Stimulated activated CD4-positive, alpha-beta T cell treated with anti-CD3 and anti-CD28 coated beads, Interleukin-2, amount 100 ng/mL, for 24 hours (primary cell): ENCODE measurements around the gene AGPAT4.

Experiments used
- DNase-seq, 2 donors: peaks; one replicate each; pipeline ENCODE4 v3.0.0-alpha.2; 2020

The AGPAT4 gene

DNA sequence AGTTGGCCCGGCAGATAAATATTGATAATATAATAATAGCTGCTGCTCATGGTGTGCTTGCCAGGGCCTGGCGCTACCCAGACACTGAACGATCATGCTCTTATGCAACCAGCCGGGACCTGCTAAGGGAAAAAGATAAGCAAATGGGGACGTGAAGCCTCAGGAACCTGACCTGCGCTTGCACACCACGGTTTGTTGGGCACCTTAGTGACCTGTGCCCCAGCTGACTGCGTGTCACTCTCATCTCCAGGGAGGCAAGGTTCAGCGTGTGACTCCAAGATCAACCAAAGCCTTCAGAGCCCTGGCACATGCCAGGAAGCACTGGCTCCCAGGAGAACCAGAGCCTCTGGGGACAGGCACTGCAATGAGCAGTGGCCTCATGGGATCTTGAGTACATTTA, 111.1 kb downstream of the AGPAT4 start:
- DNase-seq: no peak

DNA sequence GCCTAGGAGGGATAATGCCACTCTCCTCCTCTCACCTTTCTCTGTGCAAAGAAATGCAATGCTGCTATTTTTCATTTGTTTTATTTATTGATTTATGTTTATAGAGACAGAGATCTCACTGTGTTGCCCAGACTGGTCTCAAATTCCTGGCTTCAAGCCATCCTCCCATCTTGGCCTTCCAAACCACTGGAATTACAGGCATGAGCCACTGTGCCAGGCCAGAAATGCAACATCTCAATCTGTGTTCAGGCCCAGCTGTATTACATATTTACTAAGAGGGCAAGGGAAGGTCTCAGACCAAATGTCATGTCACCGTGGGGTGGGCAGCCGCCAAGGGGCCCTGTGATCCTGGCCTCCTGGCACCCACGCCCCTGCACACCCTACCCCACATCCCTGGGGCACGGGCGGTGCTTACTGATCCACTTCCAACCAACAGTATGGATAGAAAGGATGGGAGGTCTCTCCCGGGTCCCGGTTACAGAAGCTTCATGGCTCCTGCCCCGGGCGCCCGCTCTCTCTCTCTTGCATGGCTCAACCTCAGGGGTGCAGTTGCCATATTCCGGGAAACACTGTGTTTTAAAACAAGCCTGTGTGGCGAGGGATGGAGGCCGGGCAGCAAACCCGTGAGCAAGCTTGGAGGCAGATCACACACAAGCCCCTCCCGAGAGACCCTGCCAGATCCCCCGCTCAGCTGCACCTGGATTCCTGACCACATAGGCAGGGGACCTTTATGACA, 111.8 kb downstream of the AGPAT4 start:
- no peak for DNase-seq

DNA sequence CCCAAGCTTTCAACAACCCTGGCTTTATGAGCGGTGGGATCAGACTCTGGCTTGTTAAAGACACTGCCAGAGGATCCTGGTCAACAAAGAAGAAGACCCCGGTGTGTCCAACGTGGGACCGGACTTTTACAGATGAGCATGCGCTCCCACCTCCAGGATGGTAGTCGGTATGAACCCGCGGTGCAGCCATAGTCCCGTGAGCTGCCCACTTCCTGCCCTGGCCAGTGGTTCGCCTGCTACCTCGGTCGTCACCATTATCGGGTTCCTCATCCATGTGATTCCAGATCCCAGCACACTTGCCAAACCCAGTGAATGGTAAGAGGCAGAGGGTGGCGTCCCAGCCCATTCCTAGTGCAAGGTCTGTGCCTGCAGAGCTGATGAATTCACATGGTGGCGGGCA, 112.7 kb downstream of the AGPAT4 start:
- no peak for DNase-seq

DNA sequence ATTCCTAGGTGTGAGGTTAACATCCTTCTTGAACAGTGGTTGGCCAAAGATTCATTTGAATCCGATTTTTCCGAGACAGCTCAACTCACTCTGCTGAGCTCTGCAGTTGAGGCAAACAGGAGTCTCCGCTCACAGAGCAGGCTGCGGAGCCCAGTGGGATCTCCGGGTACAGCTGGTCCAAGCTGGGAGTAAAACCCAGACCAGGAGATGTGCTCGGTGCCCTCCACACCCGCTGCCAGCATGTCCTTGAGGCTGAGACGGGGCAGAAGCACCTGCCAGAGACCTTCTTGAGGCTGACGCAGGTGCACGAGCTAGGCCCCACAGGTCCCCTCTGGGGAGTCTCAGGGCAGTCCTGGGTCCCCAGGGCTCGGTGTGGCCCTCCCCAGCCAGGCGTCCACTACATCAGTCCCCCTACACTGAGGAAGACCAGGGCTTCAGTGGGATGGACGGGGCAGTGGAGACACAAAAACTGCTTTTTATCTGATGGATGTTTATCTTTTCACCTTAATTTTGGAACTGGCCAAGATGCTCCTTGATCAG, 119.0 kb downstream of the AGPAT4 start:
- DNase-seq: no peak

DNA sequence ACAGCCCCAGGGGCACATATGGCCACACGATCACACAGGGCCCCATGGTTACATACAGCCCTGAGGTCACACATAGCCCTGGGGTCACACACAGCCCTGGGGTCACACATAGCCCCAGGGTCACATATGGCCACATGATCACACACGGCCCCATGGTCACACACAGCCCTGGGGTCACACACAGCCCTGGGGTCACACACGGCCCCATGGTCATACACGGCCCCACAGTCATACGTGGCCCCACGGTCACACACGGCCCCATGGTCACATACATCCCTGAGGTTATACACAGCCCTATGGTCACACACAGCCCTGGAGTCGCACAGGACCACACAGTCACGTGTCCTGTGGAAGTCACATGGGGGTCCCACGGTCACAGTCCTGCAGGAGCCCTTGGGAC, 120.1 kb downstream of the AGPAT4 start:
- DNase-seq: no peak

DNA sequence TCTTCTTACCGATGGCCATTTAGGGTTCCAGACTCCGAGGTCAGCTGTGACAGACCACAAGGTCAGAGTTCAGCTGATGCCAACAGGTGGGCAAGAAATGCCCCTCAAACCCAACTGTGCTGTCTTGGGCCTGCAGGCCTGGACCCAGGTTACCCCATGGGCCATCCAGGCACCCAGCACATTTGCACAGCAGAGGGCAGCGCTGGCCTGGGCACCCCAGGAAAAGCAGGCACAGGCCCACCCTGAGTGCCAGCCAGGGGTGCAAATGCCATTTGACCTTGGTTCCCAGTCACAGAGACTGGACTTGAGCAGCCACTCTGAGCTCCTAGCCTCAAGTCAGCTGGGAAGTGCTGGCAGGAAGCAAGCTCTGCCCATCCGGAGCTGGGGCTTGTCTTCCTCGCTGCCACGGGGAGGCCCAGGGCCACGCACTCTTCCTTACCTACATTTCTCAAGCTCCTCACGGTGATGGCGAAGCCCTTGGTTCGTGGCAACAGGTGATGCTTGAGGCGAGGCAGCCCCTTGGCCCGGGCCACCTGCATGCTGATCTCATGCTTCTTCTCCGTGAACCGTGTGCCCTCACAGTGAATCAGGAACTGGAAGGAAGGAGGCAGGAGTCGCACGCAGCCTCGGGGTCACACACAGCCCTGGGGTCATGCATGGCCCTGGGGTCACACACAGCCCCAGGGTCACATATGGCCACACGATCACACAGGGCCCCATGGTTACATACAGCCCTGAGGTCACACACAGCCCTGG, 120.8 kb downstream of the AGPAT4 start:
- DNase-seq: peak in 1 of 2 donors; percentile 13

DNA sequence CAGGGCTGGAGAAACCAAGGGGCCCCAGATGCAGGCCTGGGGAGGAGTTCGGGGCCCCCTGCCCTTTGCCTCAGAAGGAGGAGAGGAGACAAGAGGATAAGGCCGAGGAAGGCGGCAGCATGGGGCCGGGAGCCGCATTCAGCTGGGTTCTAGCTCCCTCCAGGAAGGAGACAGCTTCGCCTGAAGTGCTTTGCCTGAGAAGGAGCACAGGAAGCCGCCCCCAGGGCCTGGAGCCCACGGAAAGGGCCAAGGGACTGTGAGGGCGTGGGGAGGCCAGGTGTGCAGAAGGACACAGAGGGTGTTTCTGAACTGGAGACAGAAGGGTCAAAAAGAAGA, 121.4 kb downstream of the AGPAT4 start:
- no peak for DNase-seq

DNA sequence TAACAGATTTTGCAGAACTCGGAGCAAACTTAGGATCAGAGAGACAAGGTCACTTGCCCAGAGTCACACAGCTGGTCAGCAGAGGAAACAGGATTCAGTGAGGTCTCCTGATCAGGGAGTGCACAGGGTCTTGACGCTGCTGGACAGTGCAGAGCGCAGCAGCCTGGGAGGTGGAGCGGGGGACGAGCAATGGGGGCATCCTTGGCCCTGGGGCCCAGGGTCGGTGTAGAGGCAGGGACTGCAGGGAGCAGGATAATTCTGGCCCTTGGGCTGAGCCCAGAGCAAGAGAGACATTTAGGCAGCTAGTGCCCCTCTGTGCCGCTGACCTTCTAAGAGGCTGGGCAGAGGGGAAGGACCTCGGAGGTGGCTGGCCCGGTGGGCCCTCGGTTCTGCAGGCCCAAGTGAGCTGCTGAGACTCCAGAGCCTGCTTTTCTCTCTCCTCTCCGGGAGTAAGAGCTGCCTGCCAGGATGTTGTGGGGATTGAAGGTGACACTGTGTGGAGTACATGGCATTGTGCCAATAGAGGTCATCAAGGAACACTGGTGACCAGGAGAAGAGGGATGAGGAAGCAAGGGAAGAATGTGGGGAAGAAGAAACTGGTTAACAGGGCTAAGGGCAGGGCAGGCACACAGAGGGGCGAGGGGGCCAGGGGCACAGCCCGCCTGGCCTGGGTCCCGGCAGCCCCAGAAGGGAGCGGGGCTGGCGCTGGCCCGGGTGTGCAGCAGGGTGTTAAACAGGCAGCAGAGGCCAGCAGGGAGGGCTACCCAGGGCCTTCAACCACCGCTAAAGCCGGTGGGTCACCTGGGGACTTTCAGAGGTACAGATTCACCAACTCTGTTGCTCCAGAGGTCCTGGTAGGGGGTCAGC, 122.0 kb downstream of the AGPAT4 start:
- no peak for DNase-seq

DNA sequence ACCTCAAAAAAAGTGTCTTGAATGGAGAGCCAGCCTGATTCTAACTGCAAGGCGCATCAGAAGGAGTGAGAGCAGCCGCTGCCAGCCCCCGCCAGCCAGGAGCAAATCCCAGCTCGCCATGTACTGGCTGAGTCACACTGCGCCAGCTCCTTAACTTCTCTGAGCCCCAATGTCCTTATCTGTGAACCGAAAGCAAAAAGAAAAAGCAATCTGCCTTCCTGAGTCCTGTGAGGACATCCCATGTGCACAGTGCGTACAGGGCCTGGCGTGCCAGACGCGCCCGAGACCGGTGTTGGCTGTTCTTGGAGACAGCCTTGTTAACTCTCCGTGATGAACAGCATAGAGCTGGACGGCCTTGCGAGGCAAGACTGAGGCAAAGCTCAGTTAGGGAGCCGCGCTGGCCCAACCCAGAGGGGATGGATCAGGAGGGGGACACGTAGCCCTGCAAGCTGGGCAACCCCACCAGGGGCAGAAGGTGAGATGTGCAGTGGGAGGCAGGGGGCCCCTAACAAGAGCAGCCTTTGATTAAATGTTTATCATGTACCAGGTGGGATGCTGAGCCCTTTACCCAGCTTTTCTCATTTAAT, 122.7 kb downstream of the AGPAT4 start:
- DNase-seq: no peak

DNA sequence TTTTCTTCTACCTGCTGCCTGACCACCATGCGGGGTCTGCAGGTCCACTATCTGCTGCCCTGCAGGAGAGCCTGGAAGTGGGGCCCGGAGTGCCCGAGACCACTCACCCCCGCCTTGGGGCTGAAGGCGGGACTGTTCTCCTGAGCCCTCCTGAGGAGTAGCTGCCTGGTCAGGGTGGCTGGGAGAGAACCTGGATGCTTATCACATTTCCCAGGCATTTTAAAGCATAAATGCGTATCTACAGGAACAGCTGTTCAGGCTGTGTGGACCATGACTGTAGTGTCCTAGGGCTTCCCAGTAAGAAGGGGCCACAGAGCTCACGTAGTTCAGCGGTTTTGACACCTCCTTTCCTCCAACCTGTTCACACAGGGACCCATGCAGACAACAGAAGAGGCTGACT, 123.3 kb downstream of the AGPAT4 start:
- no peak for DNase-seq

DNA sequence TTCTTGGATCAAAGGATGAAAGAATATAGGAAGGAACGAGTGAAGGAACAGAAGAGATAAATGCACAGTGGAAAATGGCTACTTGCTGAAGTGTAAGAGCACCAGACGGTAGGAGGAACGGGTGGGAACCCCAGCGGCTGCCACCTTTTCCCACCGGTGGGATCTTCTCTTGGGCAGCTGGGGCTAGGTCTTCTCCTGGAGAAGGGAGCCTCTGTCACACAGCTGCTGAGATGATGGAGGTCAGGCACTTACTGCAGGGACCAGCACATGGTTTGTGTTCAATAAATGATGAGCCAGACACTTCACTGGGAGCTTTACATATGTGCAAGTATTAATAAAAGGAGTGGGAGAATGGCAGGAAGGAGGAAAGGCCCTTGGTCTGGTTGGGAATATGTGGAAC, 123.7 kb downstream of the AGPAT4 start:
- DNase-seq: no peak

DNA sequence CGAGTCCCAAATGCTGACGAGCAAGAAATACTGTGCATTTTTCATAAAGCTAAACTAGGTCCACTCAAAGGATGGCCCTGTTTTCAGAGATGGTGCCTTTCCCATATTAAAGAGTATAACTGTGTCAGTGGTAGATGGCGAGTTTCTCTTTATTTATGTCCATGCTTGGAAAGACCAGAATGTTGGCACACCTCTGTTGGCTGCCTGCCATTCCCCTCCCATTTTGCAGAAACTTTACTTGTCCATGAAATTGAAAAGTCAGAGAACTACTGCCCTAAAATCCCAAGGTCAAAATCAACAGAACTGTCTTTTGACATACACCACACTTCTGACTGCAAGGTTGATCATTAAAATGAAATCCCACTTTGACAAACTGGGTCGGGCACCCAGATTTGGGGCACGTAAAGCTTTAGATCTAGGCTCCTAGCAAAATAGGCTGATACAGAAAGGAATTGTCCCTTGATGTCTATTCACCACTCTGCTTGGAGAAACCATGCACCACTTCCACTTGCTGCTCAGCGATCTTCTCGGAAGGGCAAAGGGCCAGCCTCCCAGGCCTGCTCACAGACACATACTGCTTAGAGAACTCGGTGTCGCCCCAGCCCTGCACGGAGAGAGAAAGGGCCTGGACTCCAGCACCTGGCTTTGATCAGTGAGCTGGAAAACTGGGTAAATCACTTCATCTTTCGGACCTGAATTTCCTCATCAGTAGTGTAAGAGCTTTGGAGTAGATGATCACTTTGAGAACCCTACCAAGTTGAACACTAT, 130.0 kb downstream of the AGPAT4 start:
- no peak for DNase-seq

DNA sequence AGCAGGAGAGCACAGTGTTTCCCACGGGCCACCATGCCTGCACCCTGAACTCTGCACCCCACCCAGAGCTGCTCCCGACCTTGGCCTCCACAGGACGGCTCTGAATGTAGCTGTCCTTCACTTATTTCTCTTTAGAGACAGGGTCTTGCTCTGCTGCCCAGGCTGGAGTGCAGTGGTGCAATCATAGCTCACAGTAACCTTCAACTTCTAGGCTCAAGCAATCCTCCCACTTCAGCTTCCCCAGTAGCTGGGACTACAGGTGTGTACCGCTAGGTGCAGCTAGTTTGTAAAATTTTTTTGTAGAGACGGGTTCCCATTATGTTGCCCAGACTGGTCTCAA, 130.9 kb downstream of the AGPAT4 start:
- no peak for DNase-seq

DNA sequence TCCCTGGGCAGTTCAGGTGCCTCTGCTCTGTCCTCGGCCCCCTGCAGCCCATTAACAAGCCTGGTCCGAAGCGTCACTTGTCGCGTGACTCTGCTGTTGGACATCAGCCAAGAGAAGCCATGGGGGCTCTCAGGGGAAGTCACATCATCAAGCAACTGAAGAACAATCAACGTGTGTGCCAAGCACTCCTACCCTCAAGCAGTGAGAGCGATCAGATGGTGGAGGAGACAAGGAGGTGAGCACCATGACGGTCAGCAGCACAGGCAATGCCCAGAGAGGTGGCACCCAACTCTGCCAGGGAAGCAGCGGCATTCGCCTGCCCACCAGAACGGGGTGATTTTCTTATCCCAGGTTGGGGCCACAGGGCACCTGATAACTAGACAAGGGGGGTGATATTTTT, 132.7 kb downstream of the AGPAT4 start:
- no peak for DNase-seq

DNA sequence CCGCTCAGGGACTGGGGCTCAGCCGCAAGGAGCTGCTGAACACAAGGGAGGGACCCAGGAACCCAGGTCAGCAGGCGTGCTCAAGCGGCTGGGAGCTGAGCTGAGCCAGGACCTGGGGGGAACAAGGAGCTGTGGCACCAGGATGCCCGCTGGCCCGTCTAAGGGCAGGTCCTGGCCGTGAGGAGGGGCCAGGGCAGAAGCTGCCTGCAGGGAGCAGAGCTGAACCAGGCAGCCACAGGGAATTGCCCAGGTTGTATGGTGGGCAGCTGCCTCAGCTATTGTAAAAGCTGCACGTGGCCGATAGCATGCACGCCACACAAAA, 133.3 kb downstream of the AGPAT4 start:
- DNase-seq: no peak

DNA sequence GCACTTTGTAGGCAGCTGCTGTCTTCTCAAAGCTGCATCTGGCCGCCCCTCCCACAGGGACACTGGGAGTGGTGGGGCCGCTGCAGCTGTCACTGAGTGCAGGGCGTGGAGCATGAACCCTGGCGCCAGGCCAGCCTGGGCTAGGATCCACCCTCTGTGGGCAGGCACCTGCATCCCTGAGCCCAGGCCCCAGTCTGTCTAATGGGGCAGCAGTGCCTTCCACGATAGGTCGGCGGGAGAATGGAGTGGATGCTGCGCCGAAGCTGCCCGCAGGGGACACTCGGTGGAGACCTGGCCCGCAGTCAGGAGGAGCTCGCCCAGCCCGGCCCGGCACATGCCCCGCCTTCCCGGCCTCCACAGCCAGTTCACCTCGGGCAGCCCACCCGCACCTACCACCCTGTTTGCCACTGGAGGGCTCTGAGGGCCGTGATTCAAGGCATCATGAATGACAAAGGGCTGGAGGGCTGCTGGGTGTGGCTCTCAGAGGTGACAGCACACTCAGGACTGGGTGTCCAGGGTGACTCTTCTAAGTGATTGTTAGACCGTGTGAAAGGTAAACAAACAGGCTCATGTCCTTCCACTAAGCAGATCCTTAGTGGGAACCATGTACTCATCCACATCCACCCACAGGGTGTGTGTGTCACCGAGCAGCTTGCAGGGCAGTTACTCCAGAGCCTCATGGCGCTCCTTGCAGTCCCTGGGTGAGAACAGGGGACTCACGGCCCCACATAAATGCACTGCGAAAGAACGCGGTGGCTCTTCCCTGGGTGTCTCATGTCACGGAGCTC, 133.9 kb downstream of the AGPAT4 start:
- no peak for DNase-seq

DNA sequence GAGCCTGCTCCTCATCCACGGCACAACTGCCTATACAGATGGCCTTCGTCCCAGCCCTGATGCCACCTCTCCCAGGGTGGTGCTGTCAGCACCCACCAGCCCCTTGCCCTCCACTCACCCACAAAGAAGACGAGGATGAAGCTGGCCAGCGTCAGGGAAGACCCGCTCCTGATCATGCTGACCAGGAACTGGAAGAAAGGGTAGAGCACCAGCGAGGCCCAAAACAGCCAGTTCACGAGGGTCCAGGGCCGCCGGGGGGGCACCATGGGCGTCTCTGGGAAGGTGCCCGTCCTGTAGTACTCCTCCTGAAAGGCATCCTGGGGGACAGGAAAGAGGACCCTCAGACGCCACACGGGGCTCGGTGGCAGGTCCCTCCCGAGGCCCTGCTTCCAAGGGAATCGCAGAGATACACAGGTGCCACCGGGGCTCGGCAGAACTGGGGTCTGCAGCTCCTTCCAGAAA, 134.5 kb downstream of the AGPAT4 start:
- DNase-seq: no peak

DNA sequence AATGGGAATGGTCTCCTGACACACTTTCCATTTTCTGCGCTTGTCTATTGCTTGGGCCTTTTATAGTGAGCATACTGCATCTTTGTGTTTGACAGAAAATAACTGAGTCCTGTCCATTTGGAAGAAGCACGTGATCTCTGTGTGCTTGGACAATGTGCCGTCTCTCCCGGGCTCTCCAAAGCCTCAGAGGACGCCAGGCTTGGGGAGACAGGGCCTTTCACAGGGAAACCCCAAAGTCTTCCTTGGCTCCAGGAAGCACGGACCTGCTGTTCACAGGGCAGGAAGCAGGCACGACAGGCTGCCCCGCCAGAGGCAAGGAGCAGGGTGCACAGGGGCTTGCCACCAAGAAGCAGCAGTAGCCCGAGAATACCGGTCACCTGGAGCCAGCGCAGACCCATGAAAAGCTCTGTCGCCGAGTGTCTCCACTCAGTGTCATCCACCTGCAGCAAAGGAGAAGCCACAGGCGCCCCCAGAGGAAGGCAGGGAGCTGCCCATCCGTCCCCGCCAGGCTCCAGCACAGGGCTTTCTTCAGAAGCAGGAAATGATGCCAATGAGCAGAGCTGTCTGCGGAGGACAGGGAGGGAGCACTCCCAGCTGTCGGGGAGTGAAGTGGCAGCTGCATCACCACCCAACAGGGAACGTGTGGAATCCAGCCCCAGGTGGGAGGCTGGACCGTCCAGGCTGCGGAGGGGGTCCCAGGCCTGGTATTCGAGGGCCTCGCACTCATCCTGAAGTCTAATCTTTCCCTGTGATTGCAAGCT, 135.1 kb downstream of the AGPAT4 start:
- DNase-seq: no peak

DNA sequence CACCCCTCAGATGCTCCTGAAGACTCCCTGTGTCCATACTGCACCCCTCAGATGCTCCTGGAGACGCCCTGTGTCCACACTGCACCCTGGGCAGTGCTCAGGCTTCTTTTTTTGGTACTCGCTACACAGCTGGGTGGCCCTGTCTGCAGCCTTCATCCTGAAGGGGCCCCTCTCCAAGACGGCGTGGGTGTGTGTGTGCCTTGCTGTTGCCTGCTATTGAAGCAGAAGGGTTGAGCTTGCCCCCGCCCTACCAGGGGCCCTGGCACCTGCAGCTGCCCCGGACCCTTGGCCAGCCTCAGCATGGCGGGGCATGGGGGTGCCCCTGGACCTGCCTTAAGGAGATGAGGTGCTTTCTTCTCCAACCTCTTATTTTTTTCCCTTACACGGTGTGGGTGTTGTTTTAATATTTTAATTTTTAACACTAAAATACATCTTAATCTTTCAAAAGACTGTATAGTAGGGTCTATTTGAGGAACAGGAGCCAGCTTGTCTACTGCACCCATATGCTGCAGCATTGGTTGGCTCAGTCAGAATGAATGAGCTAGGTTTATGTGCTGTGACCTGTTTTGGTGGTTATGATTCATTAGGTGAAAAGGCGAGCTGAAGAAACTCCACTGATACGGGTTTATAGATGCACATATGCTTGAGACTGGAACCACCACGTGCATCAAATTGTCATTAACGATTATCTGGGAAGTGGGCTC, 135.9 kb downstream of the AGPAT4 start:
- DNase-seq: no peak

DNA sequence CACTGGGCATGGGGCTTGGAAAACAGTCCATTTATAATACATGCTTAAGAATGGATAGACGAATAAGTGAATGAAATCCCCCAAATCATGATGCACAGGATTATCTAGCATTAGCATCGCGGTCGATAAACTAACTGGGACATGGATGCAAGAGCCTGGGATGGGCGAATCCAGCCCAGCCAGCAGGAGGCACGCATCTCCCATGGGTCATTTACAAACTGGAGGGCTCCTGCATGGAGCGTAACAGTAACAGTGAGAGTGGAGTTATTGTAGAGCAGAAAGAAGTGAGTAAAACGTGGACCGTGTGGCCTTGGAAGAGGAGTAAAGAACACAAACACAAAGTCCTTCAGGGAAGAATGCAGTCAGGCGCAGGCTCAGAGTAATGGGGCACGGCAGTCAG, 136.5 kb downstream of the AGPAT4 start:
- DNase-seq: no peak
